GM21576 (cell line): ENCODE measurements around the gene TLDC2.
"Not testable (repeated sequence)": the region's sequence is repeated elsewhere in the genome, so short reads cannot be mapped to it uniquely, and the experiment has no call there.

Source experiments
- ATAC-seq: cut with Tn5 transposase; IDR thresholded peaks from one replicate; pipeline ENCODE4 v1.9.1; 2021; ENCODE audit warnings: mild to moderate bottlenecking, moderate library complexity; ENCODE audit not compliant: unreplicated experiment

TLDC2 gene

DNA sequence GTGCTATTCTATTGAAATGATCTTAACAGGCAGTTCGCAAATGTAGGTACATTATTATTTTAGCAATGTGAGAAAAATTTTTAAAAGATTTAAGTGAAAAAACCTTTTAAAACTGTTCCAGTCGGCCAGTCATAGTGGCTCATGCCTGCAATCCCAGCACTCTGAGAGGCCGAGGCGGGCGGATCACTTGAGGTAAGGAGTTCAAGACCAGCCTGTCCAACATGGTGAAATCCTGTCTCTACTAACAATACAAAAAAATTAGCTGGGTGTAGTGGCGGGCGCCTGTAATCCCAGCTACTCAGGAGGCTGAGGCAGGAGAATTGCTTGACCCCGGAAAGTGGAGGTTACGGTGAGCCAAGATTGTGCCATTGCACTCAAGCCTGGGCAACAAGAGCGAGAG is 29.6 kb downstream of the TLDC2 start:
- ATAC-seq, result not testable (repeated sequence)

DNA sequence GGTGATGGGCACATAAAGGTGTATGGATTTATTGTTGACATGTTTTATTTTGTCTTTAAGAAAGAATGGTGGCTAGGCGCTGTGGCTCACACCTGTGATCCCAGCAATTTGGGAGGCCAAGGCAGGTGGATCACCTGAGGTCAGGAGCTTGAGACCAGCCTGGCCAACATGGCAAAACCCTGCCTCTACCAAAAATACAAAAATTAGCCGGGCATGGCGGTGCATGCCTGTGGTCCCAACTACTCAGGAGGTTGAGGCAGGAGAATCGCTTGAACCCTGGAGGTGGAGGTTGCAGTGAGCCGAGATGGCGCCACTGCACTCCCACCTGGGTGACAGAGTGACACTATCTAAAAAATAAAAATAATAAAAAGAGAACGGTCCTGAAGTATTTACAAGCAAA is 30.1 kb downstream of the TLDC2 start:
- ATAC-seq, result not testable (repeated sequence)

DNA sequence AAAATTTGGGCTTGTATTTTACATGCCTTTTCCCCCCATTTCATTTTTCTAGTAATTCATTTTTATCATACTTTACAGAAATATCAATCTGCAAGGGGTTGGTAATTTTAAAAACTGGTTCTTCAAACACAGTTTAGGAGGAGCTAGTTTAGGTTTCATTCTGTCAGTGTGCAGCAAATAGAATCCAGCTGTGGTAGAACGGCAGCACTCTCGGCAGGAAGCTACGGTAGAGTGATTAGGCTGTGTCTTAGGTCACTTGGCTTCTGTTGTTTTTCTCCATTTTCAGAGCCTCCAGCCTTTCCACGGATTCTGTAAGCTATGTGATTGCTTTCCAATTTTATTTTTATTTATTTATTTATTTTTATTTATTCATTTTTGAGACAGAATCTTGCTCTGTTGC is 32.7 kb downstream of the TLDC2 start:
- no peak for ATAC-seq

GRCh38 chr20:36916199-36916598 is 40.3 kb downstream of the TLDC2 start:
- no peak for ATAC-seq

DNA sequence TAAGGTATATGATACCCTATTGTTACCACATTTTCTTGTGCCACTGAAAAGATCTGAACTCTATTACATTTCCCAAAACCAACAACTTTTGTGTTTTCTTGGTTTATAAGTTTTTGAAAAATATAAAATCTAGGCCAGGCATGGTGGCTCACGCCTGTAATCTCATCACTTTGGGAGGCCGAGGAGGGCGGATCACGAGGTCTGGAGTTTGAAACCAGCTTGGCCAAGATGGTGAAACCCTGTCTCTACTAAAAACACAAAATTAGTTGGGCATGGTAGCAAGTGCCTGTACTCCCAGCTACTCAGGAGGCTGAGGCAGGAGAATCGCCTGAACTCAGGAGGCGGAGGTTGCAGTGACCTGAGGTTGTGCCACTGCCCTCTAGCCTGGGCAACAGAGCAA is 41.3 kb downstream of the TLDC2 start:
- ATAC-seq, result no peak

DNA sequence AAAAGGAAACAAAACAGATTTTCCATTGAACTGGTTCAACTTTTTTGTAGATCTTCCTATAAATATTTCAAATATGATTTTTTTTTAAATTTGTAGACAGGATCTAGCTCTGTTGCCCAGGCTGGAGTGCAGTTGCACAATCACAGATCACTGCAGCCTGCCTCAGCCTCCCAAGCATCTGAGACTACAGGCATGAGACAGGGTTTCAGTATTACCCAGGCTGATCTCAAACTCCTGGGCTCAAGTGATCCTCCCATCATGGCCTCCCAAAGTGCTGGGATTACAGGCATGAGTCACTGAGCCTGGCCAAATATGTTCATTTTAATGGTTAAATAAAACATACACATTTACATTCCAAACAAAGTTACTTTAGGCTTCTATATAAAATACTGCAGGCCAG is 42.0 kb downstream of the TLDC2 start:
- no peak for ATAC-seq

DNA sequence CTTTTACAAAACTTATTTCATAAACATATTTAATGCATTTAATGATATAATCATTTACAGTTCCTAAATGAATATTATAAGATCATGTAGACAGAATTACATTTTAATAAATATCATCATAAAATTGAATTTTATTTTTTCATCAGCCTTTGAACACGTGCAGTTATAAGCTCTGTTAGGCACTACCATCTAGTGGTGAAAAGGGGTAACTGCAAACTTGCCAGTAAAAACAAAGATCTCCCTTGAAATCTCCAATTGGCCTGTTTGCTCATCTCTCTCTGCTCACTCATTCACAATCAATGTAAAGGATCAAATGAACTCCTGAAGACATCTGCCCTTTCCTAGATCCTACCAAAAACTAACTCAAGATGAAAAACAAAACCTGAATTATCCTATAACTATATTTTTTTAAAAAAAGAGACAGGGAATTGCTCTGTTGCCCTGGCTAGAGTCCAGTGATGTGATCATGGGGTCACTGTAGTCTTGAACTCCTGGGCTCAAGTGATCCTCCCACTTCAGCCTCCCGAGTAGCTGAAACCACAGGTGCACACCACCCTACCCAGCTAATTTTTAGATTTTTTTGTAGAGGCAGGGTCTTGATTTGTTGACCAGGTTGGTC is 43.9 kb downstream of the TLDC2 start:
- ATAC-seq, result no peak

DNA sequence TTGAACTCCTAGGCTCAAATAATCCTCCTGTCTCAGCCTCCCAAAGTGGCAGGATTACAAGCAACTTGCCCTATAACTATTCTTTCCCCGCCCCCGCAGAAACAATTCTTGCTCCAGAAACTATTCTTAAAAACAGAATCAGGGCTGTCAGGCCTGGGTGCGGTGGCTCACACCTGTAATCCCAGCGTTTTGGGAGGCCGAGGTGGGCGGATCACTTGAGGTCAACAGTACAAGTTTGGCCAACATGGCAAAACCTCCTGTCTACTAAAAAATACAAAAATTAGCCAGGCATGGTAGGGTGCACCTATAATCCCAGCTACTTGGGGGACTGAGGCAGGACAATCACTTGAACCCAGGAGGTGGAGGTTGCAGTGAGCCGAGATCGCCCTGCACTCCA is 44.4 kb downstream of the TLDC2 start:
- no peak for ATAC-seq

- ATAC-seq, result no peak
Measured at GRCh38 chr20:36924167-36925045, 48.5 kb downstream of the TLDC2 start.

- no peak for ATAC-seq
Measured at GRCh38 chr20:36925234-36925633, 49.3 kb downstream of the TLDC2 start.

- no peak for ATAC-seq
Measured at GRCh38 chr20:36926653-36927200, 50.8 kb downstream of the TLDC2 start.

- ATAC-seq, result no peak
Measured at GRCh38 chr20:36927704-36928103, 51.8 kb downstream of the TLDC2 start.

DNA sequence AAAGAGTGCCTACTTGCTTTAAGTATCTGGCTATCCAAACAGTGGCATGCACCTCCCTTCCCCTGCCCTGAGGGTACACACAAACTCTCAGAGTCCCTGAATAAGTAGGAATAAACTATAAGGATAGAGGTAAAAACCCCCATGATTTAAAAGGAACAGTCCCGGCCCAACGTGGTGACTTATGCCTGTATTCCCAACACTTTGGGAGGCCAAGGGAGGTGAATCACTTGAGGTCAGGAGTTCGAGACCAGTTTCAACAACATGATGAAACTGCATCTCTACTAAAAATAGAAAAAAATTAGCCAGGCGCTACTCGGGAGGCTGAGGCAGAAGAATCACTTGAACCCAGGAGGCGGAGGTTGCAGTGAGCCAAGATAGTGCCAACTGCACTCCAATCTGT is 53.4 kb downstream of the TLDC2 start:
- ATAC-seq, result no peak

DNA sequence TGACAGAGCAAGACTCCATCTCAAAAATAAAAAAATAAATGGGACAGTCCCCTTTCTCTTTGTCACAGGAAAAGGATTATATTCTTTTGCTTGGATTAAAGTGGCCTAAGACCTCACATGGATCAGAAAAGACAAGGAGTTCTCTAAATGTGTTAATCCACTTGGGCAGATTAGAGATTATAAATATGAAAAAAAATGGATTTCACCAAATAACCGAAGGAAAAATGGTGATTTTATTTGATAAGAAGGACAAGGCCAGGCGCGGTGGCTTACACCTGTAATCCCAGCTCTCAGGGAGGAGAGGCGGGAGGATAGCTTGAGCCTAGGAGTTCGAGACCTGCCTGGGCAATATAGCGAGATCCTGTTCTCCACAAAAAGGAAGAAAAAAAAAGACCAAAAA is 53.8 kb downstream of the TLDC2 start:
- ATAC-seq, result no peak

GRCh38 chr20:36932067-36932466 is 56.1 kb downstream of the TLDC2 start:
- ATAC-seq, result not testable (repeated sequence)

DNA sequence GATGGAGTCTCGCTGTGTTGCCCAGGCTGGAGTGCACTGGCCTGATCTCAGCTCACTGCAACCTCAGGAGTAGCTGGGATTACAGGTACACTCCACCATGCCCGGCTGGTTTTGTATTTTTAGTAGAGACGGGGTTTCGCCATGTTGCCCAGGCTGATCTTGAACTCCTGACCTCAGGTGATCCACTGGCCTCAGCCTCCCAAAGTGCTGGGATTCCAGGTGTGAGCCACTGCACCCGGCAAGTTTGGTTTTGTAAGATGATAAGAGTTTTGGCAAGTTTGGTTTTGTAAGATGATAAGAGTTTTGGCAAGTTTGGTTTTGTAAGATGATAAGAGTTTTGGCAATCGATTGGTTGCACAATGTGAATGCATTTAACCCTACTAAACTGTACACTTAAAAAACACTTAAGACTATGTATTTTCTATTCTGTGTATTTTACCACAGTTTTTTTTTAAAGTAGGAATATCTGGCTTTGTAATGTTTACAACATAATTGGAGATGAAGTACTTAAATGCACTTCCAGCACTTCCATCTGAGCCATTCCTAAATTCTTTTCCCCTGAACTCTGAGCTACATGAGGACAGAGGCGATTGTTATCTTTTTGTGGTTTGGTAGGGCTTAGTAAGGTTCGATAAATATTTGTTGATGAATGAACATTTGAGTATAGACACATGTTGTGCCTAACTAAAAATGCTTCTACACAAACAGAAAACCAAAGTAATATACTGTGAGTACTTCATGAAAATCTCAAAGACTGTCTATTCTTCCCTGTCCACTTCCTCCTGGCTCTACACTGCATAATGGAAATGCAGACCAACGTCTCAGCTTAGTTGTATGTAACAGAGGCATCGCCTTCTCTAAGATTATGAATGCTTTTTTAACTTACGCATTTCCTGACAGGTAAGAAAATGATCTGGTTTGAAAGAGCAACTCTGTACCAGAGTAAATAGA is 56.8 kb downstream of the TLDC2 start:
- ATAC-seq, result no peak

DNA sequence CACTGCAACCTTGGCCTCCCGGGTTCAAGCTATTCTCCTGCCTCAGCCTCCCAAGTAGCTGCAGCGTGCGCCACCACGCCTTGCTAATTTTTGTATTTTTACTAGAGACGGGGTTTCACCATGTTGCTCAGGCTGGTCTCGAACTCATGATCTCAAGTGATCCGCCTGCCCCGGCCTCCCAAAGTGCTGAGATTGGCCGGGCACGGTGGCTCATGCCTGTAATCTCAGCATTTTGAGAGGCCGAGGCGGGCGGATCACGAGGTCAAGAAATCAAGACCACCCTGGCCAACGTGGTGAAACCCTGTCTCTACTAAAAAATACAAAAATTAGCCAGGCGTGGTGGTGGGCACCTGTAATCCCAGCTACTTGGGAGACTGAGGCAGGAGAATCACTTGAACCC is 57.6 kb downstream of the TLDC2 start:
- not testable (repeated sequence) for ATAC-seq

GRCh38 chr20:36936341-36936740 is 60.4 kb downstream of the TLDC2 start:
- ATAC-seq, result no peak

DNA sequence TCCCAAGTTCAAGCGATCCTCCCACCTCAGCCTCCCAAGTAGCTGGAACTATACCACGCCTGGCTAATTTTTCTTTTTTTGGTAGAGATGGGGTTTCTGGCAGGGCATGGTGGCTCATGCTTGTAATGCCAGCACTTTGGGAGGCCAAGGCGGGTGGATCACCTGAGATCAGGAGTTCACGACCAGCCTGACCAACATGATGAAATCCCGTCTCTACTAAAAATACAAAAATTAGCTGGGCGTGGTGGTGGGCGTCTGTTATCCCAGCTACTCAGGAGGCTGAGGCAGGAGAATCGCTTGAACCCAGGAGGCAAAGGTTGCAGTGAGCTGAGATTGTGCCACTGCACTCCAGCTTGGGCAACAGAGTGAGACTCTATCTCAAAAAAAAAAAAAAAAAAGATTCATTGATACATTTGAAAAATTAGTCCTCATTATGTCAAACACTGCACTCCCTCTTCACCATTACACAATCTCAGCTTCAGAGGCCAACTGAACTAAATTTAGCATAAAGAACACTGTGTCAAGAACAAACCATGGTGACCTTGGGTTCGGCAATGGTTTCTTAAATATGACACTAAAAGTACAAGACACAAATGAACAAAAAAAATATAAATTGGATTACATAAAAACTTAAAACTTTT is 60.9 kb downstream of the TLDC2 start:
- ATAC-seq, result not testable (repeated sequence)

DNA sequence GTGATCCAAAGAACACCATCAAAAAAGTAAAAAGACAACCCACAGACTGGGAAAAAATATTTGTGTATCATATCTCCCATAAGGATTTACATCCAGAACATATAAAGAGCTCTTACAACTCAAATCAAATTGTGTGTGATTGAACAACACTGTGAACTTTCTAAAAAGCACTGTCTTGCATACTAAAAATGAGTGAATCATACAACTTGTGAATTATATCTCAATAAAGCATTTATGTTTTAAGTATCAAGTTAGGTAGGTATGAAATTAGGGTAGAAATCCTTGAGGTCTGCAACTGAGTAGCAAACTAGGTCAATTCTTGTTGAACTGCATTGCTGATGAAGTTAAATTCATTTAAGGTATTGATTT is 61.4 kb downstream of the TLDC2 start:
- no peak for ATAC-seq

DNA sequence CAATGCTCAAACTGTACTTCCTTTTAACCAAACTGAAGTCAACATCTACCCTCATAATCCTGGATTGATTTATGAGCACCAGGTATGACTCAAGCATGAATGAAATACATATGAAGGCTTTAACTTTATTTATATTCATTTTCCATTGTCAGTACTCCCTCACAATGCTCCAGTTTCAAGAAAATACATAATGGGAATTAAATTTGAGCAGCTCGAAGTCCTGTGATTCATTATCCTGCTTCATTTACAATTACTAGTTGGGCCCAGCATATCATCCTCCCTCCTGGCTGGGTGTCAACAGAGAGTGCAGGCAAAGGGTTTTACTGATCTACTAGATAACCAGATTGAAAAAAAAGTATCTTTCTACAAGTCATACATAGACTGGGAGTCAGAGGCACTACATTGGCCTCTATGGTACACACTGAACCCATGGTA is 65.5 kb downstream of the TLDC2 start:
- no peak for ATAC-seq
